ENCODE data around the gene RANBP9. TPM values are rescaled to one million over a fixed set of nuclear protein-coding genes. Genes with fewer than 3 reads are reported as not detected.

Gene RANBP9
- total RNA-seq, 1 donor from 2014 or later, result 41.8 TPM

DNA sequence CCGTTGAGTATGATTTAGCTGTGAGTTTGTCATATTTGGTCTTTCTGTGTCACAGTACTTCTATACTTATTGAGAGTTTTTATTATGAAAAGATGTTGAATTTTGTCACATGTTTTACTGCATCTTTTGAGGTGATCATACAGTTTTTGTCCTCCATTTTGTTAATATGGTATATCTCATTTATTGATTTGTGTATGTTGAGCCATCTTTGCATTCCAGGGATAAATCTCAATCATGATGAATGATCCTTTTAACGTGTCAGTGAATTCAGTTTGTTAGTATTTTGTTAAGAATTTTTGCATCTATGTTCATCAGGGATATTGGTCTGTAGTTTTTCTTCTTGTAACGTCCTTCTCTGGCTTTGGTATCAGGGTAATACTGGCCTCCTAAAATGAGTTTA, 133.7 kb downstream of the RANBP9 start:
- ATAC-seq, result no peak
- no peak for DNase-seq (ENCODE audit: low spot score)
- intact Hi-C loops (cut with DNase I), result no loop called here

DNA sequence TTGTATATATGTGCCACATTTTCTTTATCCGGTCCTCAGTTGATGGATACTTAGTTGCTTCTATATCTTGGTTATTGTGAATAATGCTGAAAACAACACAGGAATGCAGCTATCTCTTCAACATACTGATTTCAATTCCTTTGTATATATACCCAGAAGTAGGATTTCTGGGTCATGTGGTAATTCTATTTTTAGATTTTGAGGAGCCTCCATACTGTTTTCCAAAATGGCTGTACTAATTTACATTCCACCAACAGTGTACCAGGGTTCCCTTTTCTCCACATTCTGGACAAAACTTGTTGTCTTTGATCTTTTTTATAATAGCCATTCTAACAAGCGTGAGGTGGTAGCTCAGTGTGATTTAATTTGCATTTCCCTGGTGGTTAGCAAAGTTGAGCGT, 135.6 kb downstream of the RANBP9 start:
- DNase-seq (ENCODE audit: low spot score) (no peak), ATAC-seq (no peak)
- intact Hi-C loops (cut with DNase I), result no loop called here

DNA sequence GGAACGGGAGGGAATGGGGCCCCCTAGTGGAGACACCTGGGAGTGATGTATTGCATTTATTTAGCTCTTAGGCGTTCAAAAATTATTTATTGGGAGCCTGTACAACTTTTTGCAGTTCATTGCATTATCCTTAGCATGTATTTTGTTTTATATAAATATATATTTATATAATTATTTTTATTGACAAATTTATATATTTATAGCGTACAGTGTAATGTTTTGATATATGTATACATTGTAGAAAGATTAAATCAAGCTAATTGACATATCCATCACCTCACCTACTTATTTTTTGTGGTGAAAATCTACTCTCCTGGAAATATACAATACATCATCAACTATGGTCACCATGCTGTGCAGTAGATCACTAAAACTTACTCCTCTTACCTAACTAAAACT, 136.3 kb downstream of the RANBP9 start:
- DNase-seq (ENCODE audit: low spot score) (no peak), ATAC-seq (no peak)
- intact Hi-C loops (cut with DNase I), result no loop called here

DNA sequence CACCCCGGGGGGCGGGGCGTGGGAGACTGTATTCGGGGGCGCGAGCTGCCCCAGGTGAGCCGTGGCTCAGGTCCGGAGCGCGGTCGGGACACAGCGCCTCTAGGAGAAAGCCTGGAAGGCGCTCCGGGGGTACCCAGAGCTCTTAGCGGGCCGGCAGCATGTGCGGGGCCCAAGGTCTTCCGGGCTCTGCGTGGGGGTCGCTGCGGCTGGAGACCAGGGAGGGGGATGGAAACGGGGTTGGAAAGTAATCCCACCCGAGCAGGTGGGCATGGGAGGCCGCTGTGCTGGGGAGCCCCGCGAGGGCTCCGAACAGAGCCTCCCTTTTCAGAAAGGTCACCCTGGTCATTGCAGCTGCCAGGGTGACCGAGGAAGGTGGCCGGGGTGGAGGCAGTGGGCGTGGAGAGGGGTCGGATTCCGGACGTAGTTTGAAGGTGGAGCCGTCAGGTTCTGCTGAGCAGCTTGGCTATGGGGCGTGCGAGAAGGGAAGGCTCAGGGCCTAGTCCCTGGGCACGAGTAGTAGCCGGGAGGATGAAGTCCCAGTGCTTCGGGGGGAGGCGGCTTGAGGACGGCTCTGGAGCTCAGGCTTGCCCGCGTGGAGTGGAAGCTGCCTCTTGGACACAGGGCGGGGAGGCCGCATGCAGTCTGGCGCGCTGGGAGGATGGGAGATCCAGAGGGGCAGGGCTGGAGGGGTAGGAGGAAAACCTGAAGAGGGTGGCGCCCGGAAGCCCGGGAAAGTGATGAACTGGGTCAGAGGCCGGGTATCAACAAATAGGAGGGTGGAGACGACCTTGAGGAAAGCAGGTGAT, 136.9 kb downstream of the RANBP9 start, which contains the start of gene SIRT5:
TSS of gene SIRT5 (plus strand) at position 31 of the 806 bp plus-strand sequence. CDS start 9,510 bp downstream, outside the sequence.
- peak; percentile 84 for DNase-seq (ENCODE audit: low spot score)
- intact Hi-C loops (cut with DNase I), result no loop called here
- peak; percentile 87 for ATAC-seq

DNA sequence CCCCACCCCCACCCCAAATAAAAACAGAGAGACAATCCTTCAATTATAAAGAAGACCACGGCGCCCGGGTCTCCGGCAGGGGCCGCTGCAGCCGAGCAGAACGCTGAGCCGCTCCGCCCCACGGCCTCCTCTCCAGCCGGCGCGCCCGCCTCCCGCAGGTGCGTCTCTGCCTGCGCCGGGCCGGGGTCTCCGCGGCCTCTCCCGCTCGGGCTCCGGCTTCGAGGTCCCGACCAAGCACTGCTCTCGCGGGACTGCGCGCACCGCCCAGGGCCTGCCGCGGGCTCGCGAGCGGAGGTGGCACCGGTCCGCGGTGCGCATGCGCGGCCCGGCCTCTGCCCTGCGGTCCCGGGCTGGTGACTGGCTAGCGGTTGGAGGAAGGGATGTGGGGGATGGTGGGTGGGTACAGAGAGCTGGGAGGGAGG, 137.5 kb downstream of the RANBP9 start:
- peak; percentile 92 for DNase-seq (ENCODE audit: low spot score)
- peak; percentile 98 for ATAC-seq
- intact Hi-C loops (cut with DNase I), result no loop called here

DNA sequence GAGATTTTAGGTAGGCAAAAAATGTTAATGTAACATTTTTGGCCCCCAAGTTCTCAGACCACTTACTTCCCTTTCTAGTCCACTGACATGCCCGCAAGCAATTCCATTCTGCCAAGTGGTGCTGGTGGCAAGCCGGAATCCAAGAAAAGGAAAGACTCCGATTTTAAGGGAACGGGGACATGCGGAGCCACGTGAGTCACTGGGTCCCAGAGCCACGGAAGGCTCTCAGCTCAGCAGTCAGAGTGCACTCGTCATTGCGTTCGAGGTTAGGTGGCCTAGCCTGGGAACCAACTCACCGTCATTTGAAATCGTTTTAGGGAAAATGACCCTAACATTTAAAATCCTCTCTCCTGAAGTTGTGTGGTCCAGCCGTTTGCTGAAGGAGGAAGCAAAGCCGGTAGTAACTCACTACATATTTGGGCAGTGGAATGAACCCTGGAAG, 137.9 kb downstream of the RANBP9 start:
- intact Hi-C loops (cut with DNase I), result no loop called here
- DNase-seq (ENCODE audit: low spot score) (no peak), ATAC-seq (no peak)

DNA sequence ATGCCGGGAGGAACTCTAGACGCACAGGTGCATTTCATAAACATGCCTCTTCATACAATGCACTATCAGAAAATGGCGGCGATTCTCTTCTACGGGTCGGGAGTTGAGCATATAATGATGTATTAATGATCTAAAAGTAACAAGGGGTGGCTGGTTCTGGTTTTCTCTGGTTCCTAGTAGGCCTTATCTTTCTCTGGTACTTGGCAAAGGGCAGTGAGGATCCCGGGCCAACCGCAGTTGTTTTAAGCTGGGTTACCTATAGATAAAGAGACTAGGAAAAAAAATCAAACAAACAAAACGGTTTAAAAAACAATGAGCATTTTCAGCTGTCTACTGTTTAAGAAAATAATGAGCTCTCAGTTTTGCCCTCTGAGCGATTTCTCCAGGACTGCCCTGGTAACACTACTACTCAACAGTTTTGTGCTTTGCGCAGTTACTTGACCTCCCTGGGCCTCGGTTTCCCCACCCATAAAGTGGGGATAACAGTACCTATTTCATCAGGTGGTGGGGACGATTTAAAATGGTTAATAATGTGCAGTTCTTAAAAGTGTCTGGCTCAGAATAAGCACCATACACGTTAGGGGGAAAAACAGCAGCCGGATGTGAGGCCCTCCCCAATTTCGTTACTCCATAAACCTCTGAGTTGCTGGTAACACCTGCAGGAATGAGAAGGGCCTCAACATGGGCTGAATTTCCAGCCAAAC, 138.5 kb downstream of the RANBP9 start:
- no peak for ATAC-seq
- no peak for DNase-seq (ENCODE audit: low spot score)
- intact Hi-C loops (cut with DNase I), result no loop called here

DNA sequence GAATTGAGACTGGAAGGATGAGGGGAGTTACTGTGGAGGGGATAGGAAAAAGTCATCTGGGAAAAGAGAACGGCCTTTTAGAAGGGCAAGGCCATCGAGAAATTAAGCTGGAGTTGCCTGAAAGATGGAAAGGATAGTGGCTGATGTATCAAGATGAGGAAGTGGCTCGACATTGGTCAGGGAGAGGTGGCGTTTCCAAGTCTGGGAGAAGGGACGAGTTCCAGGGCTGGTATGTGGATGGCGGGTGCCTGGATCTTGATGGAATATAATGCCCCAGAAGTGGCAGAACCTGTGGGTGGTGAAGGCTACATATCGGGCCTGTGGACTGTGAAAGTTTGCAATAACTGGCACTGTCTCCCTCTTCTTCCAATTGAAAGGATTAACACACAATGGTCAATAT, 139.4 kb downstream of the RANBP9 start:
- DNase-seq (ENCODE audit: low spot score) (no peak), ATAC-seq (no peak)
- intact Hi-C loops (cut with DNase I), result no loop called here

Other genes starting within 250 kb of the RANBP9 start
- gene GFOD1, start 224.2 kb downstream of the RANBP9 start, total RNA-seq, result 16.3 TPM
- gene SIRT5, start 137.2 kb downstream of the RANBP9 start, total RNA-seq, result 15.9 TPM
- 59.2 TPM for gene NOL7, start 96.5 kb downstream of the RANBP9 start, total RNA-seq
- 22.7 TPM for gene MCUR1, start 102.7 kb upstream of the RANBP9 start, total RNA-seq
- 0.49 TPM for gene RNF182, start 213.1 kb upstream of the RANBP9 start, total RNA-seq

Measured in sciatic nerve (tissue), 2 donors.